Liver (tissue), 9 donors: ENCODE results near the gene TAF1C. TPM values are rescaled to one million over a fixed set of nuclear protein-coding genes. Genes with fewer than 3 reads are reported as not detected.

ENCODE experiments used
- DNase-seq: peaks from one replicate; pipeline ENCODE4 v3.0.0-alpha.2; 2017; ENCODE audit warnings: low spot score
- H3K27ac ChIP-seq, 2 donors: one replicate each; pipeline ENCODE4 v1.7.0; 2013; ENCODE audit warnings: inconsistent platforms in 2 of 2, low read length in 2 of 2, control low read depth in 1 of 2, low read depth in 1 of 2, mild to moderate bottlenecking in 1 of 2
- H3K27me3 ChIP-seq, 4 donors: one replicate each; pipeline versions ENCODE4 v1.6.1 to v1.7.0; 2013; ENCODE audit warnings: low read length in 3 of 4, inconsistent platforms in 1 of 4, mild to moderate bottlenecking in 1 of 4, moderate library complexity in 1 of 4; ENCODE audit not compliant: control insufficient read depth in 4 of 4, insufficient read depth in 4 of 4
- H3K36me3 ChIP-seq, 4 donors: one replicate each; pipeline versions ENCODE4 v1.6.1 to v1.7.0; 2013; ENCODE audit warnings: low read length in 3 of 4, mild to moderate bottlenecking in 3 of 4, low read depth in 1 of 4, moderate library complexity in 1 of 4; ENCODE audit not compliant: control insufficient read depth in 4 of 4, insufficient read depth in 3 of 4
- H3K4me1 ChIP-seq, 4 donors: one replicate each; pipeline versions ENCODE4 v1.6.1 to v1.7.0; 2013; ENCODE audit warnings: low read length in 3 of 4, mild to moderate bottlenecking in 3 of 4, moderate library complexity in 1 of 4; ENCODE audit not compliant: control insufficient read depth in 4 of 4, insufficient read depth in 4 of 4
- H3K4me3 ChIP-seq, 3 donors: one replicate each; pipeline versions ENCODE4 v1.6.1 to v1.7.0; 2013; ENCODE audit warnings: low read length in 3 of 3, control low read depth in 1 of 3, low read depth in 1 of 3, mild to moderate bottlenecking in 1 of 3
- H3K9ac ChIP-seq, 2 donors: one replicate each; pipeline ENCODE4 v1.7.0; 2013; ENCODE audit warnings: low read length in 2 of 2, mild to moderate bottlenecking in 2 of 2, moderate library complexity in 2 of 2, control low read depth in 1 of 2, low read depth in 1 of 2
- H3K9me3 ChIP-seq, 4 donors: one replicate each; pipeline versions ENCODE4 v1.6.1 to v1.7.0; 2013; ENCODE audit warnings: low read length in 3 of 4; ENCODE audit not compliant: control insufficient read depth in 4 of 4
- ATF3 ChIP-seq: IDR thresholded peaks from 2 replicates; pipeline ENCODE4 v1.6.1; 2016; ENCODE audit warnings: antibody characterized with exemption
- EGR1 ChIP-seq, 2 donors: IDR thresholded peaks; 2 replicates each; pipeline ENCODE4 v1.6.1; 2016 to 2018; ENCODE audit warnings: antibody characterized with exemption in 2 of 2, low read depth in 2 of 2
- FOXA1 ChIP-seq: IDR thresholded peaks from 2 replicates; pipeline ENCODE4 v1.6.1; 2016; ENCODE audit warnings: antibody characterized with exemption
- FOXA2 ChIP-seq: IDR thresholded peaks from 2 replicates; pipeline ENCODE4 v1.6.1; 2016; ENCODE audit warnings: antibody characterized with exemption
- GABPA ChIP-seq, 2 donors: IDR thresholded peaks in 1 of 2; conservative IDR thresholded peaks in 1 of 2; 2 replicates each; pipeline ENCODE4 v1.6.1; 2016; ENCODE audit warnings: antibody characterized with exemption in 2 of 2, mild to moderate bottlenecking in 1 of 2, moderate library complexity in 1 of 2
- HNF4A ChIP-seq, 2 donors: conservative IDR thresholded peaks; 2 replicates each; pipeline ENCODE4 v1.6.1; 2016; ENCODE audit warnings: antibody characterized with exemption in 2 of 2, mild to moderate bottlenecking in 2 of 2
- HNF4G ChIP-seq: IDR thresholded peaks from 2 replicates; pipeline ENCODE4 v1.6.1; 2016; ENCODE audit warnings: antibody characterized with exemption
- JUND ChIP-seq, 2 donors: IDR thresholded peaks; 2 replicates each; pipeline ENCODE4 v1.6.1; 2016; ENCODE audit warnings: antibody characterized with exemption in 2 of 2
- NR2F2 ChIP-seq: IDR thresholded peaks from 2 replicates; pipeline ENCODE4 v1.6.1; 2016; ENCODE audit warnings: antibody characterized with exemption
- RAD21 ChIP-seq, 2 donors: IDR thresholded peaks; 2 replicates each; pipeline ENCODE4 v1.6.1; 2016; ENCODE audit warnings: antibody characterized with exemption in 2 of 2, mild to moderate bottlenecking in 2 of 2
- REST ChIP-seq: IDR thresholded peaks from 2 replicates; pipeline ENCODE4 v1.6.1; 2016; ENCODE audit warnings: antibody characterized with exemption, mild to moderate bottlenecking
- RXRA ChIP-seq, 2 donors: IDR thresholded peaks; 2 replicates each; pipeline ENCODE4 v1.6.1; 2017 to 2018; ENCODE audit warnings: antibody characterized with exemption in 2 of 2, mild to moderate bottlenecking in 1 of 2
- SP1 ChIP-seq: IDR thresholded peaks from 2 replicates; pipeline ENCODE4 v1.6.1; 2018; ENCODE audit warnings: antibody characterized with exemption, mild to moderate bottlenecking
- TAF1 ChIP-seq: conservative IDR thresholded peaks from 2 replicates; pipeline ENCODE4 v1.6.1; 2016; ENCODE audit warnings: antibody characterized with exemption, mild to moderate bottlenecking
- YY1 ChIP-seq: IDR thresholded peaks from 2 replicates; pipeline ENCODE4 v1.6.1; 2016; ENCODE audit warnings: antibody characterized with exemption, mild to moderate bottlenecking
- WGBS: extraction: QIAGEN DNeasy Blood & Tissue Kit; methylation state at CpG from one replicate; pipeline ENCODE4 v1.1.7; 2013; 5-methylcytosine and 5-hydroxymethylcytosine counted together
- polyA plus RNA-seq, 2 donors: library from polyadenylated mRNA; stranded (reverse) in 1 of 2; unstranded in 1 of 2; fragments of 200-250 nt in 1 of 2; fragments of >200 nt in 1 of 2; fragmentation: Nextera tagmentation in 1 of 2; extraction: Ambion mirVana in 1 of 2; gene quantifications; one replicate each; pipeline versions ENCODE4 v1.2.1 to v1.2.3, GENCODE V29; 2013 to 2015
- total RNA-seq, 2 donors: library from RNA; depleted of rRNA; stranded (reverse); fragments of >200 nt; gene quantifications; one replicate each; pipeline ENCODE4 v1.2.3, GENCODE V29; 2014
- TF ChIP-seq, protein P1 (sequence below): IDR thresholded peaks from 2 replicates; pipeline ENCODE4 v1.6.1; 2016; ENCODE audit warnings: antibody characterized with exemption
- TF ChIP-seq, protein P2 (sequence below): IDR thresholded peaks from 2 replicates; pipeline ENCODE4 v1.6.1; 2016; ENCODE audit warnings: antibody characterized with exemption
- TF ChIP-seq, protein P3 (sequence below): fragments of 150-350 bp; IDR thresholded peaks from 2 replicates; pipeline ENCODE4 v1.5.1; 2017; ENCODE audit warnings: improper control_type of control experiment, low read depth, low read length; ENCODE audit not compliant: missing input control
- donor health status: healthy.
- donor health status: healthy.
- donor health status: healthy.
- donor health status: healthy.
- donor health status: healthy.

Gene TAF1C
- total and polyA plus RNA-seq, 4 donors = 10.2 to 34.5 (median 11.3) TPM

- Histone ChIP-seq H3K9ac (no peak overlapping the region), H3K27me3 (no peaks in the 10 kb centered on the region), H3K27ac (no peak overlapping the region), H3K4me3 (no peak overlapping the region), H3K4me1 (peaks cover 3 to 9% (median 8%) of the 10 kb centered on the region in 4 donors), H3K9me3 (no peaks in the 10 kb centered on the region), H3K36me3 (no peaks in the 10 kb centered on the region)
- no peak for DNase-seq
- 93% methylated on average over 1 of the region's 1 CpG for WGBS
- TF ChIP-seq EGR1 (IDR thresholded peaks at IDR 0.05; ENCODE audit: low read depth in 2 of 2) (no peak), JUND (IDR thresholded peaks at IDR 0.05) (no peak), GABPA (IDR thresholded peaks at IDR 0.05 in 1 of 2, conservative IDR thresholded peaks at IDR 0.05 in 1 of 2) (no peak), FOXA2 (no peak), YY1 (no peak), REST (no peak), HNF4G (no peak), RAD21 (IDR thresholded peaks at IDR 0.05) (no peak), ATF3 (no peak), TAF1 (no peak), HNF4A (conservative IDR thresholded peaks at IDR 0.05) (no peak), RXRA (IDR thresholded peaks at IDR 0.05) (no peak), SP1 (no peak)
- TF ChIP-seq, protein P1, sequence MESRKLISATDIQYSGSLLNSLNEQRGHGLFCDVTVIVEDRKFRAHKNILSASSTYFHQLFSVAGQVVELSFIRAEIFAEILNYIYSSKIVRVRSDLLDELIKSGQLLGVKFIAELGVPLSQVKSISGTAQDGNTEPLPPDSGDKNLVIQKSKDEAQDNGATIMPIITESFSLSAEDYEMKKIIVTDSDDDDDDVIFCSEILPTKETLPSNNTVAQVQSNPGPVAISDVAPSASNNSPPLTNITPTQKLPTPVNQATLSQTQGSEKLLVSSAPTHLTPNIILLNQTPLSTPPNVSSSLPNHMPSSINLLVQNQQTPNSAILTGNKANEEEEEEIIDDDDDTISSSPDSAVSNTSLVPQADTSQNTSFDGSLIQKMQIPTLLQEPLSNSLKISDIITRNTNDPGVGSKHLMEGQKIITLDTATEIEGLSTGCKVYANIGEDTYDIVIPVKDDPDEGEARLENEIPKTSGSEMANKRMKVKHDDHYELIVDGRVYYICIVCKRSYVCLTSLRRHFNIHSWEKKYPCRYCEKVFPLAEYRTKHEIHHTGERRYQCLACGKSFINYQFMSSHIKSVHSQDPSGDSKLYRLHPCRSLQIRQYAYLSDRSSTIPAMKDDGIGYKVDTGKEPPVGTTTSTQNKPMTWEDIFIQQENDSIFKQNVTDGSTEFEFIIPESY = no peak
- TF ChIP-seq, protein P2, sequence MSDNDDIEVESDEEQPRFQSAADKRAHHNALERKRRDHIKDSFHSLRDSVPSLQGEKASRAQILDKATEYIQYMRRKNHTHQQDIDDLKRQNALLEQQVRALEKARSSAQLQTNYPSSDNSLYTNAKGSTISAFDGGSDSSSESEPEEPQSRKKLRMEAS = no peak
- TF ChIP-seq, protein P3, sequence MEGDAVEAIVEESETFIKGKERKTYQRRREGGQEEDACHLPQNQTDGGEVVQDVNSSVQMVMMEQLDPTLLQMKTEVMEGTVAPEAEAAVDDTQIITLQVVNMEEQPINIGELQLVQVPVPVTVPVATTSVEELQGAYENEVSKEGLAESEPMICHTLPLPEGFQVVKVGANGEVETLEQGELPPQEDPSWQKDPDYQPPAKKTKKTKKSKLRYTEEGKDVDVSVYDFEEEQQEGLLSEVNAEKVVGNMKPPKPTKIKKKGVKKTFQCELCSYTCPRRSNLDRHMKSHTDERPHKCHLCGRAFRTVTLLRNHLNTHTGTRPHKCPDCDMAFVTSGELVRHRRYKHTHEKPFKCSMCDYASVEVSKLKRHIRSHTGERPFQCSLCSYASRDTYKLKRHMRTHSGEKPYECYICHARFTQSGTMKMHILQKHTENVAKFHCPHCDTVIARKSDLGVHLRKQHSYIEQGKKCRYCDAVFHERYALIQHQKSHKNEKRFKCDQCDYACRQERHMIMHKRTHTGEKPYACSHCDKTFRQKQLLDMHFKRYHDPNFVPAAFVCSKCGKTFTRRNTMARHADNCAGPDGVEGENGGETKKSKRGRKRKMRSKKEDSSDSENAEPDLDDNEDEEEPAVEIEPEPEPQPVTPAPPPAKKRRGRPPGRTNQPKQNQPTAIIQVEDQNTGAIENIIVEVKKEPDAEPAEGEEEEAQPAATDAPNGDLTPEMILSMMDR = no peak
Observed at GRCh38 chr16:84143081-84143480, 43.8 kb downstream of the TAF1C start.

GRCh38 chr16:84141143-84141670 is 45.6 kb downstream of the TAF1C start:
- Histone ChIP-seq H3K27ac (no peak overlapping the region), H3K4me1 (peaks cover 3 to 9% (median 8%) of the 10 kb centered on the region in 4 donors), H3K9ac (no peak overlapping the region), H3K36me3 (no peaks in the 10 kb centered on the region), H3K4me3 (no peak overlapping the region), H3K27me3 (no peaks in the 10 kb centered on the region), H3K9me3 (no peaks in the 10 kb centered on the region)
- WGBS = 82% methylated on average over 13 of the region's 13 CpGs
- no peak for TF ChIP-seq TAF1
- no peak for TF ChIP-seq NR2F2
- no peak for TF ChIP-seq JUND (IDR thresholded peaks at IDR 0.05)
- no peak for TF ChIP-seq FOXA1
- TF ChIP-seq GABPA (IDR thresholded peaks at IDR 0.05 in 1 of 2, conservative IDR thresholded peaks at IDR 0.05 in 1 of 2) = no peak
- TF ChIP-seq, protein P3 = no peak
- TF ChIP-seq HNF4G = no peak
- no peak for TF ChIP-seq SP1
- TF ChIP-seq FOXA2 = no peak
- TF ChIP-seq YY1 = no peak
- TF ChIP-seq, protein P1 = no peak
- DNase-seq = no peak
